Ishikawa (cell line): Measurements from ENCODE around the gene SLC5A10.

Experiments
- CEBPB ChIP-seq: IDR thresholded peaks from 2 replicates; pipeline ENCODE4 v1.6.1; 2012
- CREB1 ChIP-seq: IDR thresholded peaks from 2 replicates; pipeline ENCODE4 v1.6.1; 2012; ENCODE audit warnings: low read depth
- EGR1 ChIP-seq: IDR thresholded peaks from 2 replicates; pipeline ENCODE4 v1.6.1; 2012
- EP300 ChIP-seq: IDR thresholded peaks from 2 replicates; pipeline ENCODE4 v1.6.1; 2012; ENCODE audit warnings: borderline replicate concordance
- FOXM1 ChIP-seq: IDR thresholded peaks from 2 replicates; pipeline ENCODE4 v1.6.1; 2012; ENCODE audit warnings: low read depth, borderline replicate concordance
- NFIC ChIP-seq: IDR thresholded peaks from 2 replicates; pipeline ENCODE4 v1.6.1; 2012
- RAD21 ChIP-seq: IDR thresholded peaks from 2 replicates; pipeline ENCODE4 v1.6.1; 2012; ENCODE audit warnings: low read depth
- TAF1 ChIP-seq: IDR thresholded peaks from 2 replicates; pipeline ENCODE4 v1.6.1; 2012; ENCODE audit warnings: low read depth, mild to moderate bottlenecking
- TCF12 ChIP-seq: IDR thresholded peaks from 2 replicates; pipeline ENCODE4 v1.6.1; 2012; ENCODE audit warnings: low read depth
- TEAD4 ChIP-seq: IDR thresholded peaks from 2 replicates; pipeline ENCODE4 v1.6.1; 2012
- USF1 ChIP-seq: IDR thresholded peaks from 2 replicates; pipeline ENCODE4 v1.6.1; 2012
- YY1 ChIP-seq: IDR thresholded peaks from 2 replicates; pipeline ENCODE4 v1.6.1; 2012; ENCODE audit warnings: low read depth
- ZBTB7A ChIP-seq: IDR thresholded peaks from 2 replicates; pipeline ENCODE4 v1.6.1; 2012; ENCODE audit warnings: low read depth
- TF ChIP-seq, protein P1 (sequence below): IDR thresholded peaks from 2 replicates; pipeline ENCODE4 v1.6.1; 2012
- TF ChIP-seq, protein P2 (sequence below): IDR thresholded peaks from 2 replicates; pipeline ENCODE4 v1.6.1; 2012; ENCODE audit warnings: low read depth, mild to moderate bottlenecking

The SLC5A10 gene

DNA sequence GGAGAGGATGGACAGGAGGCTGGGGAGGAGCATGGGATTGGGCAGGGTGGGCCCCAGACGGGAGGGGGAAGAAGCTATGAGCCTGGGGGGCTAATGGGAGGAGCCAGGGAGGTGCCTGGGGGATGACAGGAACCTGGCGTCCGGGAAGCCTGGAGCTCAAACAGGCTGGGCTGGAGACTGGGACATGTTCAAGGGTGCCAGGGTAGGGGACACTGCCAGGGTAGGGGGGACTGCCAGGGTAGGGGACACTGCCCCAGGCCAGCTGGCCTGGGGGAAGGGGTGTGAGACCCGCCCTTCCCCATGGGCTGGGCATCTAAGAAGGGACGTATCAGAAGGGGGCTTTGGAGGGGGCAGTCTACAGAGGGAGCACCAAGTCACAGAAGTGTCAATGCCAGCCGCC is 59.6 kb downstream of the SLC5A10 start:
- TF ChIP-seq ZBTB7A (no peak), USF1 (no peak), EGR1 (no peak), TEAD4 (no peak), FOXM1 (no peak), TAF1 (no peak), NFIC (no peak), RAD21 (no peak), YY1 (no peak)

GRCh38 chr17:19012171-19013080 is 60.5 kb downstream of the SLC5A10 start:
- TF ChIP-seq TEAD4 = no peak
- TF ChIP-seq CREB1 = no peak

GRCh38 chr17:19013226-19013625 is 61.3 kb downstream of the SLC5A10 start:
- TF ChIP-seq EGR1 (no peak), CEBPB (no peak), TCF12 (no peak), EP300 (no peak), YY1 (no peak), TEAD4 (no peak)

DNA sequence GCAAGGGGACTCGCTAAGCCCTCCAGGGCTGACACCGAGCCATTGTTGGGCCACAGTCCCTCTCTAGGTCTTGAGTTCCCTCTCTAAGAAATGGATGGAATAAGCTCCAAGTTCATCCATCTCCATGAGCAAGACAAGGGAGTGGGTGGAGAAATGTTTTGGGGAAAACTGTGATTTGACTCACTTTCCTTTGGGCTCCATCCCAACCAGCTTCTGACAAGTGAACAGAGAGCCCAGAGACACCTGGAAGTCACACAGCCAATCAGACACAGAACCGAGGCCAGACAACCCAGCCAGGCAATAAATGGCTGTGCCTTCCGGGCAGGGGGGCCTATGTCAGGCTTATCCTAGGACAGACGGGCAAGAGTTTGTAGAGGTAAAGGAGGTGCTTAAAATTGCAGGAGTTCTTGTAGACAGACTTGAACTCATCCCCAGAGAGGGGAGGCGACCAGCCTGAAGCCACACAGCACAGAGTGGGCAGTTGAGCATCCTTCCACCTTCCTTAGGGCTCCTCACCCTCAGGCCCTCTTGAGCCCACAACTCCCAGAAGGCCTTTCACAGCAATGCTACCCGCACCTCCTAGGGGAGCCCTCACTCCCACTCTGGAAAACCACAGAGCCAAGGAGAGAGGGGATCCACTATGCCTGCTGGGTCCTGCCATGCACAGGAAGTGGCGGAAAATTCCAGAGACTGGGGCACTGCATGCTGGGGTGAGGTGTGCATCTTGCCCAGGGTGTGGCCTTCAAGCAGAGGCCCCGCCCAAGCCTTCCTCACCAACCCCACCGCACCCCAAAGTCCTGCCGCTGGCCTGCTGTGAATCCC is 62.1 kb downstream of the SLC5A10 start:
- TF ChIP-seq, protein P1, sequence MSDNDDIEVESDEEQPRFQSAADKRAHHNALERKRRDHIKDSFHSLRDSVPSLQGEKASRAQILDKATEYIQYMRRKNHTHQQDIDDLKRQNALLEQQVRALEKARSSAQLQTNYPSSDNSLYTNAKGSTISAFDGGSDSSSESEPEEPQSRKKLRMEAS = no peak
- no peak for TF ChIP-seq CREB1
- TF ChIP-seq YY1 = no peak
- TF ChIP-seq FOXM1 = no peak
- no peak for TF ChIP-seq NFIC
- TF ChIP-seq, protein P2, sequence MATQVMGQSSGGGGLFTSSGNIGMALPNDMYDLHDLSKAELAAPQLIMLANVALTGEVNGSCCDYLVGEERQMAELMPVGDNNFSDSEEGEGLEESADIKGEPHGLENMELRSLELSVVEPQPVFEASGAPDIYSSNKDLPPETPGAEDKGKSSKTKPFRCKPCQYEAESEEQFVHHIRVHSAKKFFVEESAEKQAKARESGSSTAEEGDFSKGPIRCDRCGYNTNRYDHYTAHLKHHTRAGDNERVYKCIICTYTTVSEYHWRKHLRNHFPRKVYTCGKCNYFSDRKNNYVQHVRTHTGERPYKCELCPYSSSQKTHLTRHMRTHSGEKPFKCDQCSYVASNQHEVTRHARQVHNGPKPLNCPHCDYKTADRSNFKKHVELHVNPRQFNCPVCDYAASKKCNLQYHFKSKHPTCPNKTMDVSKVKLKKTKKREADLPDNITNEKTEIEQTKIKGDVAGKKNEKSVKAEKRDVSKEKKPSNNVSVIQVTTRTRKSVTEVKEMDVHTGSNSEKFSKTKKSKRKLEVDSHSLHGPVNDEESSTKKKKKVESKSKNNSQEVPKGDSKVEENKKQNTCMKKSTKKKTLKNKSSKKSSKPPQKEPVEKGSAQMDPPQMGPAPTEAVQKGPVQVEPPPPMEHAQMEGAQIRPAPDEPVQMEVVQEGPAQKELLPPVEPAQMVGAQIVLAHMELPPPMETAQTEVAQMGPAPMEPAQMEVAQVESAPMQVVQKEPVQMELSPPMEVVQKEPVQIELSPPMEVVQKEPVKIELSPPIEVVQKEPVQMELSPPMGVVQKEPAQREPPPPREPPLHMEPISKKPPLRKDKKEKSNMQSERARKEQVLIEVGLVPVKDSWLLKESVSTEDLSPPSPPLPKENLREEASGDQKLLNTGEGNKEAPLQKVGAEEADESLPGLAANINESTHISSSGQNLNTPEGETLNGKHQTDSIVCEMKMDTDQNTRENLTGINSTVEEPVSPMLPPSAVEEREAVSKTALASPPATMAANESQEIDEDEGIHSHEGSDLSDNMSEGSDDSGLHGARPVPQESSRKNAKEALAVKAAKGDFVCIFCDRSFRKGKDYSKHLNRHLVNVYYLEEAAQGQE = no peak

DNA sequence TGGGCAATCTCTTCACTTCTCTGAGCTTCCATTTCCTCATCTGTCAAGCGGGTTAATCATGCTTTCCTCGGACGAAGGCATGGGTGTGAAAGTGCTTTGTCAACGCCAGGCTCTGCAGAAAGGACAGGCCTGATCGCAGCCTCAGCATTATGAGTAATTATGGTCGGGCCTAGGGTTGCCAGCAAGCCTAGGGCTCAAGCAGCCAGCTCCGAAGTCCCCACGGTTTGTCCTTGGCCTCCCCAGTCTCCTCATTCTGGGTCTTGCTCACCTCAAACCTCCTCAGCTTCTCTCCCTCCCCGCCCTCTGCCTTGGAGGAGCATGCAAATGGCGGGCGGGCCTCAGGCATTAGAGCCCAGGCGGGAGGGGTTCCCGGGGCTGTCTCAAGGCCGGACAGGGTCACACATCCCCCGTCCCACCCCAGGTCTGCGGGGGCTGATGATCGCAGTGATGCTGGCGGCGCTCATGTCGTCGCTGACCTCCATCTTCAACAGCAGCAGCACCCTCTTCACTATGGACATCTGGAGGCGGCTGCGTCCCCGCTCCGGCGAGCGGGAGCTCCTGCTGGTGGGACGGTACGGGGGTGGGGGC is 62.8 kb downstream of the SLC5A10 start:
- TF ChIP-seq ZBTB7A = no peak
- TF ChIP-seq, protein P2 = no peak

GRCh38 chr17:19015428-19015827 is 63.5 kb downstream of the SLC5A10 start:
- no peak for TF ChIP-seq RAD21
- no peak for TF ChIP-seq TCF12

DNA sequence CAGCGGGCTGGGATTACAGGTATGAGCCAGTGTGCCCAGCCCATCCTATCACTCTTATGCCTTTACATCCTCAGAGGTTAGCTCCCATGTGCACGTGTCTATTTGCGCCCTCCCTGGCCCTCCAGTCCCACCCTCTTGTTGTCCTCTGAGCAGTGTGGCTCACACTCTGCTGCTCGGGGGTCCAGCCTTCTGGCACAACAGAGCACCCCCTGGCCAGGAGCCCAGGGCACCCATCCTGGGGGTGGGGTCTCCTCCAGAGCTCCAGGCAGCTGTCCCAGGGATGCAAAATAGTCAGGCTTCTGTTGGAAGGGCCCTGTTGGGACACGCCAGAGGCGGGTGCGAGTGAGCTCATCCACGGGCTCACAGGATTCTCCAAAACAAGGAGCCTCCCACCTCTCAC is 64.3 kb downstream of the SLC5A10 start:
- TF ChIP-seq CEBPB (no peak), CREB1 (no peak), TEAD4 (no peak)
- TF ChIP-seq, protein P1 = no peak
- TF ChIP-seq, protein P2 = no peak
